ENCODE measurements around the gene FBXO42. TPM values are rescaled to one million over a fixed set of nuclear protein-coding genes. Genes with fewer than 3 reads are reported as not detected.
A peak's percentile ranks its signal among the peaks of the same experiment; 100 is the strongest.

The FBXO42 gene
- total RNA-seq, 6 experiments from 2014 or later, result 7.9 to 14.1 (median 10.2) TPM

DNA sequence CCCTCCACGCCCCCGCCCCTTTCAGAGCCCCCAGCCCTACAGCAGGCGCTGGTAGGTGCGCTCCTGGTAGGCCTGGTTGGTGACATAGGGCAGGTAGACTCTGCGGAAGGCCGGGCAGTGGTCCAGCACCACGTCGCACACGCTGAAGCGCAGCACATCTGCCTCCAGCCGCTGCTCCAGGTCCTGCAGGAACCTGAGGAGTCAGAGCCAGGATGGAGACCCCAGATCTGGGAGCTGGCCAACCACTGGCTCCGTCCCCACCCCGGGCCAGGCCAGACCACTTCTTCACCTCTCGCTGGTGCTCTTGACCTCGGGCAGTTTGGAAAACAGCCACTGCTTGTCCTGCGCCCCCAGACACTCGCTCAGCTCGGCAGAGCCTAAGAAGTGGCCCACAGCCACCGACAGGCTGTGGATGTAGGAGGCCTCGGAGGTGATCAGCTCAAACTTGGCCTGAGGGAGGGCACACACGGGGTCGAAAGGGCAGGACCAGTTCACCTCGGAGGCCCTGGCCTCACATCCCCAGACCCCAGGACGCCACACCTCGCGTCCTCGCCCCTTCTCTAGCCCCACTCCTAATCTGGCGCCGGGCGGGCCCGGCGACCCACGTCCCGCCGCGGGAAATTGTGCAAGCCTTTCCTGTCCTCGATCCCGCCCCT is 146.3 kb downstream of the FBXO42 start:
- ATAC-seq (no peak), DNase-seq (peak in 2 of 3 donors; percentile 52 to 59)
- WGBS (ENCODE audit: insufficient coverage, low coverage, low lambda C conversion rate, missing lambda C conversion rate), result 11% methylated on average over 13 of the region's 38 CpGs
- Histone ChIP-seq H3K36me3 (no peaks in the 10 kb centered on the region), H3K27me3 (no peaks in the 10 kb centered on the region), H3K4me3 (peak overlapping the region; percentile 20 to 49 (median 45)), H3K4me1 (peaks cover 0 to 6% (median 2%) of the 10 kb centered on the region in 4 donors), H3K9me3 (no peaks in the 10 kb centered on the region), H3K27ac (peak overlapping the region in 1 of 3 donors; percentile 40)
- intact Hi-C loops (cut with DNase I), result loop anchor here in 1 of 2 donors (5.0 kb wide), 1 partner anchor 36 kb away; no protein-coding TSS in a partner anchor
- TF ChIP-seq POLR2A (IDR thresholded peaks at IDR 0.05), result no peak
- TF ChIP-seq, protein P1, sequence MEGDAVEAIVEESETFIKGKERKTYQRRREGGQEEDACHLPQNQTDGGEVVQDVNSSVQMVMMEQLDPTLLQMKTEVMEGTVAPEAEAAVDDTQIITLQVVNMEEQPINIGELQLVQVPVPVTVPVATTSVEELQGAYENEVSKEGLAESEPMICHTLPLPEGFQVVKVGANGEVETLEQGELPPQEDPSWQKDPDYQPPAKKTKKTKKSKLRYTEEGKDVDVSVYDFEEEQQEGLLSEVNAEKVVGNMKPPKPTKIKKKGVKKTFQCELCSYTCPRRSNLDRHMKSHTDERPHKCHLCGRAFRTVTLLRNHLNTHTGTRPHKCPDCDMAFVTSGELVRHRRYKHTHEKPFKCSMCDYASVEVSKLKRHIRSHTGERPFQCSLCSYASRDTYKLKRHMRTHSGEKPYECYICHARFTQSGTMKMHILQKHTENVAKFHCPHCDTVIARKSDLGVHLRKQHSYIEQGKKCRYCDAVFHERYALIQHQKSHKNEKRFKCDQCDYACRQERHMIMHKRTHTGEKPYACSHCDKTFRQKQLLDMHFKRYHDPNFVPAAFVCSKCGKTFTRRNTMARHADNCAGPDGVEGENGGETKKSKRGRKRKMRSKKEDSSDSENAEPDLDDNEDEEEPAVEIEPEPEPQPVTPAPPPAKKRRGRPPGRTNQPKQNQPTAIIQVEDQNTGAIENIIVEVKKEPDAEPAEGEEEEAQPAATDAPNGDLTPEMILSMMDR (IDR thresholded peaks at IDR 0.05), result no peak

DNA sequence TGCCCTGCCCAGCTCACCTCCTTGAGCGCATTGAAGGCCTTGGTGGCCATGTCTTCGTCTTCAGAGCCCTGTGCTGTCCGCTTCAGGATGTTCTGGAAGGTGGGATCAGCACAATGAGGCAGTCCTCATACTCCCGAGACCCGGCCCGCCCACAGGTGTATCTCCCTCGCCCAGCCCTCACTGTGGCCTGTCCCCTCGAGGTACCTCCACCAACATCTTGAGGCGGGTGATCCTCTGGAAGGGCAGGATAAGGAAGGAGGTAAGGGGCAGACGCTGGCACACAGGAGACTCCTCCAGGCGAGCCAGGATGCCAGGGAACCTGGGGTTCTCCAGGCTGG is 147.0 kb downstream of the FBXO42 start:
- intact Hi-C loops (cut with DNase I), result loop anchor here in 1 of 2 donors (5.0 kb wide), 1 partner anchor 37 kb away; no protein-coding TSS in a partner anchor
- Histone ChIP-seq H3K27ac (no peak overlapping the region), H3K36me3 (no peaks in the 10 kb centered on the region), H3K27me3 (no peaks in the 10 kb centered on the region), H3K4me1 (peaks cover 0 to 6% (median 2%) of the 10 kb centered on the region in 4 donors), H3K9me3 (no peaks in the 10 kb centered on the region), H3K4me3 (no peak overlapping the region)
- ATAC-seq (no peak), DNase-seq (no peak)
- no CpG with 5 or more reads among the region's 11 CpGs for WGBS (ENCODE audit: insufficient coverage, low coverage, low lambda C conversion rate, missing lambda C conversion rate)
- TF ChIP-seq, protein P1 (IDR thresholded peaks at IDR 0.05), result peak in 2 of 4 donors; percentile 3
- no peak for TF ChIP-seq POLR2A (IDR thresholded peaks at IDR 0.05)

DNA sequence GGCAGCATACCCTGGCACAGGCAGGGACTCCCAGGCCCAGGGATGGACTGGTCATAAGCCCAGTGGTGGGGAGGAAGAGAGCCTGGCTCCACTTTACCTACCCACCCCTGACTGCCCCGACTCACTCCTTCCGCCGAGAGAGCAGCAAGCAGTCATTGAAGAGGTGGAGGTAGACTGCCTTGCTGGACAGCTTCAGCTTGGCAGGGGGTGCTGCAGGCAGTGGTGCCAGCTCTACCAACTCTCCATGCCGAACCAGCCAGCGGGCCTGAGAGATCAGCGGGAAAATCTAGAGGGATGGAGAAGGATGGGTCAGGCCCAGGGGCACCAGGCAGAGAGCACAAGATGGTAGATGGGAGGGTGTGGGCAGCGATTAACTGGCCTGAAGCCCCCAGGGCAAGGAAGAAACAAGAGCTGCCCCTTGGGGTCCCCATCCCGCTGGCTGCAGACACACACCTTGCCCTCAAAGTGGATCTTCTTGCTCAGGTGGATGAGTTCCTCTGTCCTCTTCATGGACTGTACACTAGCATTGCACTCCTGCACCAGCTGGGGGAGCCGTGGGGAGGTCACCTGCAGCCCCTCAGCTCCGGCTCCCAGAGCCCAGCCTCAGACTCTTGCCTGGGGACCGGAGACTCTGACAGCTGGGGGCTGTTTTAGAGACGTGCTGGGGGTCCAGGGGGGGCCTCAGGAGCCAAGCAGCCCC is 147.5 kb downstream of the FBXO42 start:
- Histone ChIP-seq H3K4me1 (peaks cover 0 to 6% (median 2%) of the 10 kb centered on the region in 4 donors), H3K9me3 (no peaks in the 10 kb centered on the region), H3K27ac (no peak overlapping the region), H3K27me3 (no peaks in the 10 kb centered on the region), H3K4me3 (no peak overlapping the region), H3K36me3 (no peaks in the 10 kb centered on the region)
- ATAC-seq, result peak in 1 of 4 donors; percentile 16
- intact Hi-C loops (cut with DNase I), result loop anchor here in 1 of 2 donors (5.0 kb wide), 1 partner anchor 38 kb away; no protein-coding TSS in a partner anchor
- WGBS (ENCODE audit: insufficient coverage, low coverage, low lambda C conversion rate, missing lambda C conversion rate), result 96% methylated on average over 4 of the region's 12 CpGs
- no peak for DNase-seq
- TF ChIP-seq, protein P1 (IDR thresholded peaks at IDR 0.05), result peak; percentile 16 to 38 (median 34)
- TF ChIP-seq POLR2A (IDR thresholded peaks at IDR 0.05), result no peak

DNA sequence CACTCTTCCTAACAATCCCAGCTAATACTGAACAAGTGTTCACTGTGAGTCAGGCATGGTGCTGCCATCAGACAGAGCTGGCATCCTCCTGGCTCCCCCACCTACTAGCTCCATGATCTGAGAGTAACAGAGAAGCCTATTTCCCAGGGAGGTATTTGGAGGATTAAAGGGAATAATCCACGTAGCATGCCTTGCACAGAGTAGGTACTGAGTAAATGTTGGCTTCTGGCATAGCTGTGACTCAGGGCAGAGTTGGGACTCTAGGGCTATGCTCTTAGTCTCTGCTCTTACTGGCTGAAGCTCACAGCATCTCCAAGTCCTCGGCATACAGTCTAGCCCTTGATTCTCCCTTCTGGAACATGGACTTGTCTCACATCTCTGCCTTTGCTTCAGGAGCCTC is 148.1 kb downstream of the FBXO42 start:
- TF ChIP-seq, protein P1 (IDR thresholded peaks at IDR 0.05), result no peak
- no peak for TF ChIP-seq POLR2A (IDR thresholded peaks at IDR 0.05)
- Histone ChIP-seq H3K27me3 (no peaks in the 10 kb centered on the region), H3K27ac (no peak overlapping the region), H3K9me3 (no peaks in the 10 kb centered on the region), H3K4me3 (no peak overlapping the region), H3K36me3 (no peaks in the 10 kb centered on the region), H3K4me1 (peaks cover 0 to 6% (median 2%) of the 10 kb centered on the region in 4 donors)
- DNase-seq (no peak), ATAC-seq (no peak)
- intact Hi-C loops (cut with DNase I), result no loop called here
- 80% methylated on average over 1 of the region's 2 CpGs for WGBS (ENCODE audit: insufficient coverage, low coverage, low lambda C conversion rate, missing lambda C conversion rate)

Measured in right lobe of liver (tissue), 6 donors.